ENCODE results near the gene DGCR8. TPM values are rescaled to one million over a fixed set of nuclear protein-coding genes. Genes with fewer than 3 reads are reported as not detected.

DGCR8 gene
- total RNA-seq, 4 donors from 2014 or later: 13.2 to 56.2 (median 33.5) TPM

DNA sequence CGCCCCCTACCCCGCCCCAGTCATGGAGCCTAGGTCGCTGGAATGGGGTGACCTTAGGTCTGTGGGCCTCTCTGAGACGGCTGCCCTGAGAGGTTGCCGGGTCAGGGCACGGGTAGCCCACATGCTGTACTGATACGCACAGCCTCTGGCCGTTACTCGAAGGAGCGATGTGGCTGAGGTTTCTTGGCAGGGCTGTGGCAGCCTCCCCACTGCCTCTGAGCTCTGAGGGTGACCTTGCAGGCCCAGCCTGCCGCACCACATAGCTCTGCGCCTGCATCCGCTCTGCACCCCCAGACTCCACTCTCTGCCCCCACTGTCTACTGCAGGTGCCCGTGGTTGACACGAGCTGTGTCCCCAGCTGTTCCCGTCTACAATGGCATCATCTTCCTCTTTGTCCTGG is 58.8 kb downstream of the DGCR8 start:
- H3K4me1 ChIP-seq: peaks cover 0 to 30% of the 10 kb centered on the region in 2 donors
- H3K27me3 ChIP-seq: no peaks in the 10 kb centered on the region
- DNase-seq: no peak
- TF ChIP-seq POLR2A (IDR thresholded peaks at IDR 0.05) (no peak), CTCF (IDR thresholded peaks at IDR 0.05) (no peak)
- H3K4me3 ChIP-seq: no peak overlapping the region
- no peak overlapping the region for H3K27ac ChIP-seq
- intact Hi-C loops (cut with DNase I; ENCODE audit: low total_unique reads): no loop called here
- H3K9me3 ChIP-seq: no peaks in the 10 kb centered on the region
- H3K36me3 ChIP-seq: no peaks in the 10 kb centered on the region

DNA sequence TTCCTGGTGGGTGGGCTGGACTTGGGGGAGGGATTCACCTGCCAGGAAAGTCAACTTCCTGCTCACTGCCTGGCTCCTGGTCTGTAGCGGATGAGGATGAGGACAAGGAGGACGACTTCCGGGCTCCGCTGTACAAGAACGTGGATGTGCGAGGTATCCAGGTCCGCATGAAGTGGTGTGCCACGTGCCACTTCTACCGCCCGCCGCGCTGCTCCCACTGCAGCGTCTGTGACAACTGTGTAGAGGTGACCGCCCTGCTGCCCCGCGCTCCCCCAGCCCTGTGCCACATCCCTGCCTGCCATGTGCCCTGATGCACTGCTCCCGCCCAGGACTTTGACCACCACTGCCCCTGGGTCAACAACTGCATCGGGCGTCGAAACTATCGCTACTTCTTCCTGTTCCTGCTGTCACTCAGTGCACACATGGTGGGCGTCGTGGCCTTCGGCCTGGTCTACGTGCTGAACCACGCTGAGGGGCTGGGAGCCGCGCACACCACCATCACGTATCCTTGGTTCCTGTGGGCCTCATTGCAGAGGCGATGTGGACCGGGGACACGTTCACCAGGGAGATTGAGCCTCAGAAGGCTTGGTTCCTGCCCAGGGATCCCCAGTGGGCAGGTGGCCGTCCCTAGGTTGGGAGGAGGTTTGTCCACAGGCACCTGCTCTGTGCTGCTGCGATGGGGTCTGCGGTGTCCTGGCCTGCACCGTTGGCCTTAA is 59.5 kb downstream of the DGCR8 start:
- H3K36me3 ChIP-seq: no peaks in the 10 kb centered on the region
- no peak overlapping the region for H3K4me3 ChIP-seq
- no peaks in the 10 kb centered on the region for H3K9me3 ChIP-seq
- no peak for DNase-seq
- H3K4me1 ChIP-seq: peaks cover 0 to 23% of the 10 kb centered on the region in 2 donors
- TF ChIP-seq CTCF (IDR thresholded peaks at IDR 0.05) (no peak), POLR2A (IDR thresholded peaks at IDR 0.05) (no peak)
- H3K27me3 ChIP-seq: no peaks in the 10 kb centered on the region
- intact Hi-C loops (cut with DNase I; ENCODE audit: low total_unique reads): no loop called here
- H3K27ac ChIP-seq: no peak overlapping the region

DNA sequence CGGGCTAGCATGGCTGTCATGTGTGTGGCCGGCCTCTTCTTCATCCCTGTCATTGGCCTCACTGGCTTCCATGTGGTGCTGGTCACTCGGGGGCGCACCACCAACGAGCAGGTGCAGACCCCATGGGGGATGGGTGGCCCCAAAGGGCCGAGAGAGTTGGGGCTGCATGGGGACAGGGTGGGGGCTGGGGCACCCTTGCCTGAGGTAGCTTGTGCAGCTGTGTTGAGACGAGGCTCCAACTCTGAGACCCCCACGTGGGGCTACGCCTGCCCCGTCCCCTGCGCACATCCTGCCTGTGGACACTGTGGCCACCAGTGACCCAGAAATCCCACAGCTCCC is 60.0 kb downstream of the DGCR8 start:
- Histone ChIP-seq H3K9me3 (no peaks in the 10 kb centered on the region), H3K4me1 (peaks cover 0 to 23% of the 10 kb centered on the region in 2 donors), H3K4me3 (no peak overlapping the region), H3K27me3 (no peaks in the 10 kb centered on the region), H3K27ac (no peak overlapping the region), H3K36me3 (no peaks in the 10 kb centered on the region)
- DNase-seq: no peak
- intact Hi-C loops (cut with DNase I; ENCODE audit: low total_unique reads): no loop called here
- TF ChIP-seq CTCF (IDR thresholded peaks at IDR 0.05) (no peak), POLR2A (IDR thresholded peaks at IDR 0.05) (no peak)

GRCh38 chr22:20140521-20140964 is 60.5 kb downstream of the DGCR8 start:
- no peak overlapping the region for H3K27ac ChIP-seq
- no peaks in the 10 kb centered on the region for H3K36me3 ChIP-seq

More at GRCh38 chr22:20140521-20140964, 60.5 kb downstream of the DGCR8 start:
- Histone ChIP-seq H3K4me1 (peaks cover 0 to 23% of the 10 kb centered on the region in 2 donors), H3K4me3 (no peak overlapping the region), H3K27me3 (no peaks in the 10 kb centered on the region), H3K9me3 (no peaks in the 10 kb centered on the region)
- TF ChIP-seq POLR2A (IDR thresholded peaks at IDR 0.05) (no peak), CTCF (IDR thresholded peaks at IDR 0.05) (no peak)
- DNase-seq: no peak
- intact Hi-C loops (cut with DNase I; ENCODE audit: low total_unique reads): no loop called here

Data from uterus (tissue), 4 donors.